Transverse colon (tissue), 4 donors: ENCODE data around the gene GFOD1. TPM values are rescaled to one million over a fixed set of nuclear protein-coding genes. Genes with fewer than 3 reads are reported as not detected.

Experiments
- DNase-seq: peaks from one replicate; pipeline ENCODE4 v3.0.0-alpha.2; 2019
- H3K27ac ChIP-seq, 4 donors: fragments of 200-600 bp; sonication (generic); 2 replicates each; pipeline ENCODE4 v1.5.1; 2016 to 2018; ENCODE audit warnings: inconsistent platforms in 4 of 4
- H3K27me3 ChIP-seq: fragments of 200-600 bp; sonication (generic); 2 replicates; pipeline ENCODE4 v1.5.1; 2017; ENCODE audit warnings: inconsistent platforms
- H3K36me3 ChIP-seq, 4 donors: fragments of 200-600 bp; sonication (generic); 2 replicates each; pipeline ENCODE4 v1.5.1; 2017 to 2019; ENCODE audit warnings: inconsistent platforms in 4 of 4
- H3K4me1 ChIP-seq, 4 donors: fragments of 200-600 bp; sonication (generic); 2 replicates each; pipeline ENCODE4 v1.5.1; 2017 to 2020; ENCODE audit warnings: inconsistent platforms in 4 of 4
- H3K4me3 ChIP-seq, 4 donors: fragments of 200-600 bp; sonication (generic); 1 replicate in 1 of 4; 2 replicates in 3 of 4; pipeline versions ENCODE4 v1.5.1 to v1.6.1; 2017 to 2019; ENCODE audit warnings: inconsistent platforms in 4 of 4
- H3K9me3 ChIP-seq, 2 donors: fragments of 200-600 bp; sonication (generic); 2 replicates each; pipeline ENCODE4 v1.5.1; 2017 to 2019; ENCODE audit warnings: inconsistent platforms in 2 of 2
- CTCF ChIP-seq, 5 experiments: fragments of 200-600 bp in 3 of 5; fragments of 450-650 bp in 2 of 5; sonication (generic) in 3 of 5; IDR thresholded peaks; 1 replicate in 2 of 5; 2 replicates in 3 of 5; pipeline ENCODE4 v1.5.1; 2016 to 2017; ENCODE audit warnings: antibody characterized with exemption in 5 of 5, inconsistent platforms in 3 of 5, mild to moderate bottlenecking in 2 of 5, moderate library complexity in 1 of 5
- EP300 ChIP-seq: sonication (generic); formaldehyde crosslinking; IDR thresholded peaks from one replicate; pipeline ENCODE4 v1.6.1; 2017; ENCODE audit warnings: antibody characterized with exemption, low read depth
- POLR2A ChIP-seq: fragments of 450-650 bp; IDR thresholded peaks from one replicate; pipeline ENCODE4 v1.6.1; 2016; ENCODE audit warnings: antibody characterized with exemption, mild to moderate bottlenecking, moderate library complexity
- POLR2AphosphoS5 ChIP-seq, 3 donors: sonication (generic); formaldehyde crosslinking; IDR thresholded peaks; one replicate each; pipeline ENCODE4 v1.6.1; 2016; ENCODE audit warnings: antibody characterized with exemption in 3 of 3
- WGBS, 2 donors: methylation state at CpG; one replicate each; pipeline ENCODE4 v1.1.5; 2018; ENCODE audit warnings: low coverage in 1 of 2; 5-methylcytosine and 5-hydroxymethylcytosine counted together
- in situ Hi-C, 4 donors: fragments of 200-750 bp; cut with MboI; loops; one replicate each; pipeline versions ENCODE4 v1.15.0 to v1.15.1; 2017; ENCODE audit warnings: low sequenced_read_pairs in 3 of 4, low pct_ligation_motif_present in 1 of 4, low pct_unique_long_range_greater_than_20kb in 1 of 4
- intact Hi-C: fragments of 100-400 bp; cut with DNase I; formaldehyde crosslinking; loops from one replicate; pipeline ENCODE4 v1.15.1; 2023; ENCODE audit warnings: low total_unique reads
- total RNA-seq, 4 donors: library from RNA; depleted of rRNA; stranded (reverse); fragments of >200 nt; gene quantifications; one replicate each; pipeline ENCODE4 v1.1.0, GENCODE V29; 2016

Gene GFOD1
- total RNA-seq, 4 donors from 2014 or later = 8.4 to 36.7 (median 19.9) TPM

DNA sequence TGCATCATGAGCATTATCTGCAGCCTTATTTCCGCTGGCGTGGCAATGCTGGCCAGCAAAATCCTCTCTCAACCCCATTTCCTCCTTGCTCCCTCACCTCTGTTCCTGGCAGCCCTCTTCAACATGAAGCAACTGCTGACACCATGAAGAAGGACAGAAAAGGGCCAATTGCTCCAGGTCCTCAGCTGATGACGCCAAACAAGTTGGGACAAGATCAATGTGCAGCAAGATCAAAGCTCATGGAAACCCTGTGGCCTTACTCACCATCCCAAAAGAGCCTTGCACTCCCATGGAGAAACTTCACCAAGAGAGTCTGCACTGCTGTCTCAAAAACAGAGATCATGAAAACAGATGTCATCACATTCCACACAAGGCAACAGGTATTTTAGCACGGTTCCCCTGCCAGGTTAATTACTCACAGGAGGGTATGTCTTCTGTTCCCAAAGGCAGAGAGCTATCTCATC is 7.4 kb downstream of the GFOD1 start:
- 96% methylated on average over 4 of the region's 4 CpGs; no CpG with 5 or more reads in 1 of the 2 donors for WGBS, 2 donors
- H3K9me3 ChIP-seq = no peaks in the 10 kb centered on the region
- no peak overlapping the region for H3K27ac ChIP-seq
- no peak for DNase-seq
- H3K4me3 ChIP-seq = no peak overlapping the region
- H3K4me1 ChIP-seq = peaks cover 3 to 18% (median 11%) of the 10 kb centered on the region in 4 donors
- intact Hi-C loops = loop anchor here (10.0 kb wide), 1 partner anchor 85 kb away; no protein-coding TSS in a partner anchor
- H3K36me3 ChIP-seq = no peaks in the 10 kb centered on the region
- no peaks in the 10 kb centered on the region for H3K27me3 ChIP-seq
- TF ChIP-seq CTCF (IDR thresholded peaks at IDR 0.05) = no peak
- no peak for TF ChIP-seq POLR2AphosphoS5 (IDR thresholded peaks at IDR 0.05)
- no peak for TF ChIP-seq EP300
- no peak for TF ChIP-seq POLR2A
- in situ Hi-C loops = no loop called here

DNA sequence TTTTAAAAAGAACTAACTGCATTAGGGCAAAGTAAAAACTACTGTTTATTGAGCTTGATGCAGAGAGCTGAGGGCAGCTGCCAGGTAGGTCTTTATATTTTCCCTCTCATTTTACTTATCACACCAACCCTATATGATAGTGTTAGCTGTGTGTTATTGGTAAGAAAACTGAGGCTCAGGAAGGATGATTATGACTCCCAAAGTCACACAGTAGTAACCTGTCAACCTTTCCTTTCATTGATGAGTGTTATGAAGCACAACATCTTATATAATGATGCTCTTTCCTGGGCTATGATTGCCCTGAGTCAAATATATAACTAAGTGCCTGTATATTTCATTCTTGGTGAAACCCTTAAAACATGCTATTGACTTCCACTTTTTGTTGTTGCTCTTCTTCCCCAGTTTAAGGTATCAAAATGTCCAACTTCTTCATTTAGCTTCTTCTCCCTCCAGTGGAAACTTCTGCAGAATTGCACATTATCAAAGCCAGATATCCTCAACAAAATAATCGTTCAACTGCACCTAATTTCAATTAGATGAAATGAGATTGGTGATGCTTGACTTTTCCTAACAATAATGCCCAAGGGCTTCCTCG is 8.1 kb downstream of the GFOD1 start:
- Histone ChIP-seq H3K27ac (no peak overlapping the region), H3K4me3 (no peak overlapping the region), H3K27me3 (no peaks in the 10 kb centered on the region), H3K4me1 (peaks cover 0 to 15% (median 5%) of the 10 kb centered on the region in 4 donors), H3K9me3 (no peaks in the 10 kb centered on the region), H3K36me3 (no peaks in the 10 kb centered on the region)
- in situ Hi-C loops (no loop called here), intact Hi-C loops (no loop called here)
- WGBS, 2 donors = 83 to 89% methylated on average over 2 of the region's 2 CpGs
- DNase-seq = no peak
- TF ChIP-seq POLR2A = no peak

- in situ Hi-C loops = no loop called here
- Histone ChIP-seq H3K27ac (no peak overlapping the region), H3K4me1 (peaks cover 0 to 10% (median 0%) of the 10 kb centered on the region in 4 donors), H3K36me3 (no peaks in the 10 kb centered on the region), H3K4me3 (no peak overlapping the region), H3K27me3 (no peaks in the 10 kb centered on the region), H3K9me3 (no peaks in the 10 kb centered on the region)
- no peak for DNase-seq
- no peak for TF ChIP-seq POLR2A
- no peak for TF ChIP-seq POLR2AphosphoS5 (IDR thresholded peaks at IDR 0.05)
- TF ChIP-seq CTCF (IDR thresholded peaks at IDR 0.05) = no peak
- intact Hi-C loops = no loop called here
- 72% methylated on average over 5 of the region's 5 CpGs; no CpG with 5 or more reads in 1 of the 2 donors for WGBS, 2 donors
Observed at GRCh38 chr6:13478525-13478966, 8.9 kb downstream of the GFOD1 start.

DNA sequence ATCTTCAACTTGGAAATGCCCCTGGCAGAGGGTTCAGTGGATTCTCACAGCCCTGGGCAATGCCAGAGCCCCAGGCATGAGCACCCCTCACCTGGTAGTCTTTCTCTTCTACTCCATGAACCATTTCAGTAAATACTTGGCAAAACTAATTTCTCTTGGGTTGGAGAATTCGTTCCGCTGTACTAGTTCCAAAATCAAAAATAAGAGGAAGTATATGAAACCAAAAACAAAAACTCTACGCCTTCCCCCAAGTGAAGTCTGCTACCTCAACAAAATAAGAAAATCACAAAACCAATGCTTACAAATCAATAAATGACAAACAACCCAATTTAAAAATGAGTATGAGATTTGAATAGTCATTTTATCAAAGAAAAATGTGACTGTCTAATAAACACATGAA is 12.6 kb downstream of the GFOD1 start:
- Histone ChIP-seq H3K27ac (no peak overlapping the region), H3K4me1 (peaks cover 0 to 9% (median 0%) of the 10 kb centered on the region in 4 donors), H3K4me3 (no peak overlapping the region), H3K9me3 (no peaks in the 10 kb centered on the region), H3K27me3 (no peaks in the 10 kb centered on the region), H3K36me3 (no peaks in the 10 kb centered on the region)
- no peak for TF ChIP-seq POLR2AphosphoS5 (IDR thresholded peaks at IDR 0.05)
- TF ChIP-seq EP300 = no peak
- TF ChIP-seq CTCF (IDR thresholded peaks at IDR 0.05) = no peak
- no peak for TF ChIP-seq POLR2A
- intact Hi-C loops = no loop called here
- no peak for DNase-seq
- in situ Hi-C loops = no loop called here
- 81 to 95% methylated on average over 3 of the region's 3 CpGs for WGBS, 2 donors

- intact Hi-C loops (no loop called here), in situ Hi-C loops (no loop called here)
- DNase-seq = no peak
- Histone ChIP-seq H3K27ac (no peak overlapping the region), H3K4me1 (peaks cover 0 to 9% (median 0%) of the 10 kb centered on the region in 4 donors), H3K9me3 (no peaks in the 10 kb centered on the region), H3K4me3 (no peak overlapping the region), H3K36me3 (no peaks in the 10 kb centered on the region), H3K27me3 (no peaks in the 10 kb centered on the region)
- no peak for TF ChIP-seq POLR2A
- 95 to 100% methylated on average over 1 to 3 of the region's 3 CpGs for WGBS, 2 donors
Observed at GRCh38 chr6:13474360-13474759, 13.0 kb downstream of the GFOD1 start.
